SK-N-SH treated with all-trans-retinoic acid at 6 μM for 48 hours (cell line): ENCODE measurements around the gene UBA6.

Source experiments
- ATAC-seq: fragments of 200-7000 bp; cut with Tn5 transposase; 3 replicates; pipeline ENCODE4 v1.9.1; 2020; ENCODE audit warnings: mild to moderate bottlenecking, moderate library complexity
- ARNTL ChIP-seq: fragments of 450-650 bp; formaldehyde crosslinking; IDR thresholded peaks from 2 replicates; pipeline ENCODE4 v1.5.0; 2020; ENCODE audit warnings: low read depth, mild to moderate bottlenecking, moderate library complexity, borderline replicate concordance
- BACH2 ChIP-seq: fragments of 250-450 bp; sonication (Bioruptor Pico); IDR thresholded peaks from 2 replicates; pipeline ENCODE4 v1.9.0; 2021; ENCODE audit warnings: mild to moderate bottlenecking, borderline replicate concordance
- CREB5 ChIP-seq: fragments of 250-450 bp; sonication (Bioruptor Pico); IDR thresholded peaks from 2 replicates; pipeline ENCODE4 v1.5.1; 2020; ENCODE audit warnings: low read depth, mild to moderate bottlenecking, moderate library complexity
- CSDC2 ChIP-seq: fragments of 250-450 bp; sonication (Bioruptor Pico); IDR thresholded peaks from 2 replicates; pipeline ENCODE4 v1.5.0; 2020; ENCODE audit warnings: mild to moderate bottlenecking, moderate library complexity
- ESRRG ChIP-seq: fragments of 250-450 bp; sonication (Bioruptor Pico); IDR thresholded peaks from 2 replicates; pipeline ENCODE4 v1.6.1; 2021; ENCODE audit warnings: mild to moderate bottlenecking
- GLIS3 ChIP-seq: fragments of 250-450 bp; sonication (Bioruptor Pico); IDR thresholded peaks from 2 replicates; pipeline ENCODE4 v1.5.0; 2020; ENCODE audit warnings: mild to moderate bottlenecking, moderate library complexity
- ISL1 ChIP-seq: fragments of 250-450 bp; sonication (Bioruptor Pico); IDR thresholded peaks from 2 replicates; pipeline ENCODE4 v2.1.2; 2022; ENCODE audit warnings: mild to moderate bottlenecking, moderate library complexity
- OSR1 ChIP-seq: fragments of 250-450 bp; sonication (Bioruptor Pico); IDR thresholded peaks from 2 replicates; pipeline ENCODE4 v1.8.0; 2022; ENCODE audit warnings: moderate library complexity, mild to moderate bottlenecking, inconsistent platforms
- PATZ1 ChIP-seq: fragments of 250-450 bp; sonication (Bioruptor Pico); IDR thresholded peaks from 2 replicates; pipeline ENCODE4 v1.8.0; 2020; ENCODE audit warnings: mild to moderate bottlenecking, moderate library complexity, borderline replicate concordance
- PPARA ChIP-seq: fragments of 250-450 bp; sonication (Bioruptor Pico); IDR thresholded peaks from 2 replicates; pipeline ENCODE4 v1.5.0; 2020; ENCODE audit warnings: mild to moderate bottlenecking, borderline replicate concordance
- RARB ChIP-seq: fragments of 250-450 bp; sonication (Bioruptor Pico); IDR thresholded peaks from 2 replicates; pipeline ENCODE4 v1.8.0; 2021; ENCODE audit warnings: mild to moderate bottlenecking, moderate library complexity
- SNAI2 ChIP-seq: fragments of 250-450 bp; sonication (Bioruptor Pico); IDR thresholded peaks from 2 replicates; pipeline ENCODE4 v1.5.0; 2020; ENCODE audit warnings: mild to moderate bottlenecking, moderate library complexity
- TCF4 ChIP-seq: fragments of 250-450 bp; sonication (Bioruptor Pico); IDR thresholded peaks from 2 replicates; pipeline ENCODE4 v1.8.0; 2021; ENCODE audit warnings: mild to moderate bottlenecking, moderate library complexity, borderline replicate concordance
- TOX ChIP-seq: fragments of 250-450 bp; sonication (Bioruptor Pico); IDR thresholded peaks from 2 replicates; pipeline ENCODE4 v1.8.0; 2021; ENCODE audit warnings: mild to moderate bottlenecking, moderate library complexity, borderline replicate concordance
- TSHZ2 ChIP-seq: fragments of 250-450 bp; sonication (Bioruptor Pico); IDR thresholded peaks from 2 replicates; pipeline ENCODE4 v1.5.0; 2020; ENCODE audit warnings: mild to moderate bottlenecking, moderate library complexity
- ZC3H10 ChIP-seq: fragments of 250-450 bp; sonication (Bioruptor Pico); IDR thresholded peaks from 2 replicates; pipeline ENCODE4 v1.5.1; 2021; ENCODE audit warnings: mild to moderate bottlenecking, moderate library complexity
- ZFP30 ChIP-seq: fragments of 450-650 bp; formaldehyde crosslinking; IDR thresholded peaks from 2 replicates; pipeline ENCODE4 v1.5.0; 2022; ENCODE audit warnings: mild to moderate bottlenecking, moderate library complexity
- ZNF565 ChIP-seq: fragments of 450-650 bp; formaldehyde crosslinking; conservative IDR thresholded peaks from 2 replicates; pipeline ENCODE4 v1.5.0; 2020; ENCODE audit warnings: low read depth, mild to moderate bottlenecking, moderate library complexity
- ZNF70 ChIP-seq: fragments of 450-650 bp; formaldehyde crosslinking; IDR thresholded peaks from 2 replicates; pipeline ENCODE4 v1.5.0; 2020; ENCODE audit warnings: mild to moderate bottlenecking, moderate library complexity
- ZNF8 ChIP-seq: fragments of 450-650 bp; formaldehyde crosslinking; IDR thresholded peaks from 2 replicates; pipeline ENCODE4 v1.5.0; 2020; ENCODE audit warnings: mild to moderate bottlenecking, moderate library complexity
- TF ChIP-seq, protein P1 (sequence below): fragments of 250-450 bp; sonication (Bioruptor Pico); IDR thresholded peaks from 2 replicates; pipeline ENCODE4 v1.8.0; 2021; ENCODE audit warnings: low read depth, mild to moderate bottlenecking, moderate library complexity, borderline replicate concordance
- TF ChIP-seq, protein P2 (sequence below): fragments of 250-450 bp; sonication (Bioruptor Pico); IDR thresholded peaks from 2 replicates; pipeline ENCODE4 v1.5.1; 2021; ENCODE audit warnings: mild to moderate bottlenecking, moderate library complexity

The UBA6 gene

GRCh38 chr4:67635331-67635730 lies 65.6 kb downstream of the UBA6 start:
- no peak for ATAC-seq
- TF ChIP-seq OSR1 (CRISPR knock-in tag) (no peak), GLIS3 (CRISPR knock-in tag) (no peak), RARB (CRISPR knock-in tag) (no peak), CREB5 (CRISPR knock-in tag) (no peak), ZNF565 (CRISPR knock-in tag) (no peak), ISL1 (CRISPR knock-in tag) (no peak), TCF4 (CRISPR knock-in tag) (no peak), ZC3H10 (CRISPR knock-in tag) (no peak), PPARA (no peak), SNAI2 (no peak), CSDC2 (CRISPR knock-in tag) (no peak), TOX (CRISPR knock-in tag) (no peak), TSHZ2 (no peak), BACH2 (CRISPR knock-in tag) (no peak), ZNF70 (CRISPR knock-in tag) (no peak), PATZ1 (CRISPR knock-in tag) (no peak), ZFP30 (CRISPR knock-in tag) (no peak), ARNTL (CRISPR knock-in tag) (no peak)
- TF ChIP-seq, protein P1, sequence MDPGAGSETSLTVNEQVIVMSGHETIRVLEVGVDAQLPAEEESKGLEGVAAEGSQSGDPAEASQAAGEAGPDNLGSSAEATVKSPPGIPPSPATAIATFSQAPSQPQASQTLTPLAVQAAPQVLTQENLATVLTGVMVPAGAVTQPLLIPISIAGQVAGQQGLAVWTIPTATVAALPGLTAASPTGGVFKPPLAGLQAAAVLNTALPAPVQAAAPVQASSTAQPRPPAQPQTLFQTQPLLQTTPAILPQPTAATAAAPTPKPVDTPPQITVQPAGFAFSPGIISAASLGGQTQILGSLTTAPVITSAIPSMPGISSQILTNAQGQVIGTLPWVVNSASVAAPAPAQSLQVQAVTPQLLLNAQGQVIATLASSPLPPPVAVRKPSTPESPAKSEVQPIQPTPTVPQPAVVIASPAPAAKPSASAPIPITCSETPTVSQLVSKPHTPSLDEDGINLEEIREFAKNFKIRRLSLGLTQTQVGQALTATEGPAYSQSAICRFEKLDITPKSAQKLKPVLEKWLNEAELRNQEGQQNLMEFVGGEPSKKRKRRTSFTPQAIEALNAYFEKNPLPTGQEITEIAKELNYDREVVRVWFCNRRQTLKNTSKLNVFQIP (CRISPR knock-in tag), result no peak

DNA sequence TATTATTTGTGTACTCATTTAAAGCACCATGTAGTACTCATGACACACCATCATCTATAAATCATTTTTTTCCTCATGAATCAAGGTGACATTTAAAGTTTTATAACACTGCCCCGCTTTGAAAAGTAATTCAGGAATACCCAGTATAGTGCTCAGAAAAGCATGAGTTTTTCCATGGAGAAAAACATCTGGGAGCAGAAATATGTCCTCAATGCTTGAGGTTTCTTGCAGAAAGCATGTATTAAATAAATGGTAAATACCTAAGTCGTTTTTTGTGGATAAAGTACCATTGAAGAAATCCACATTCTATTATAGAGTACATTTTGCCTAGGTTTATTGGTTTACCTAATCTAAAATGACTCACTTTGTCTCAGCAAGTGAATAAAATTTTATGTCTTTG lies 66.2 kb downstream of the UBA6 start:
- TF ChIP-seq TCF4 (CRISPR knock-in tag) (no peak), PPARA (no peak), ESRRG (CRISPR knock-in tag) (no peak), GLIS3 (CRISPR knock-in tag) (no peak), TOX (CRISPR knock-in tag) (no peak)
- TF ChIP-seq, protein P2, sequence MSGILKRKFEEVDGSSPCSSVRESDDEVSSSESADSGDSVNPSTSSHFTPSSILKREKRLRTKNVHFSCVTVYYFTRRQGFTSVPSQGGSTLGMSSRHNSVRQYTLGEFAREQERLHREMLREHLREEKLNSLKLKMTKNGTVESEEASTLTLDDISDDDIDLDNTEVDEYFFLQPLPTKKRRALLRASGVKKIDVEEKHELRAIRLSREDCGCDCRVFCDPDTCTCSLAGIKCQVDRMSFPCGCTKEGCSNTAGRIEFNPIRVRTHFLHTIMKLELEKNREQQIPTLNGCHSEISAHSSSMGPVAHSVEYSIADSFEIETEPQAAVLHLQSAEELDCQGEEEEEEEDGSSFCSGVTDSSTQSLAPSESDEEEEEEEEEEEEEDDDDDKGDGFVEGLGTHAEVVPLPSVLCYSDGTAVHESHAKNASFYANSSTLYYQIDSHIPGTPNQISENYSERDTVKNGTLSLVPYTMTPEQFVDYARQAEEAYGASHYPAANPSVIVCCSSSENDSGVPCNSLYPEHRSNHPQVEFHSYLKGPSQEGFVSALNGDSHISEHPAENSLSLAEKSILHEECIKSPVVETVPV (CRISPR knock-in tag), result no peak
- ATAC-seq, result no peak

DNA sequence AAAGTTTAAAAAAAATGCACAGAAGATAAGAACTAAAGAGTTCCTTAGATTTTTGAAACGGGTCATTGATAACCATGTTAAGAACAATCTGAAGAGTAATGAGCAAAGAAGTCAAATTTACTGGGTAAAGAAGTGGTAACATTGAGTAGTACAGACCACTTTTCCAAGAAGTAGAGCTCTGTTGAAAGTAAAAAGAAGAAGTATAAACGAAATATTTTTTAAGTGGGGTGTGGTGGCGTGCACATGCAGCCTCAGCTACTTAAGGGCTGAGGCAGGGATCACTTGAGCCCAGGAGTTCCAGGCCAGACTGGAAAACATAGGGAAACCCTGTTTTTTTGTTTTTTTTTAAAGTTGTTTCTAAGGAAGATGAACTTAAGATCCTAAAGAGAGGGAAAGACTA lies 68.5 kb downstream of the UBA6 start:
- TF ChIP-seq TSHZ2 (no peak), PPARA (no peak), BACH2 (CRISPR knock-in tag) (no peak), SNAI2 (no peak), ISL1 (CRISPR knock-in tag) (no peak), ZNF8 (CRISPR knock-in tag) (no peak), ZNF565 (CRISPR knock-in tag) (no peak)
- TF ChIP-seq, protein P1 (CRISPR knock-in tag), result no peak
- ATAC-seq, result no peak
